Prostate gland (tissue), 2 donors: ENCODE results near the gene CA9.

Source experiments
- POLR2AphosphoS5 ChIP-seq: sonication (generic); formaldehyde crosslinking; IDR thresholded peaks from one replicate; pipeline ENCODE4 v1.6.1; 2017; ENCODE audit warnings: antibody characterized with exemption
- TF ChIP-seq, protein P1 (sequence below), 4 experiments: fragments of 200-600 bp in 2 of 4; fragments of 450-650 bp in 2 of 4; sonication (generic) in 2 of 4; IDR thresholded peaks; 1 replicate in 3 of 4; 2 replicates in 1 of 4; pipeline ENCODE4 v1.5.1; 2016 to 2019; ENCODE audit warnings: antibody characterized with exemption in 4 of 4, mild to moderate bottlenecking in 2 of 4, moderate library complexity in 2 of 4

DNA sequence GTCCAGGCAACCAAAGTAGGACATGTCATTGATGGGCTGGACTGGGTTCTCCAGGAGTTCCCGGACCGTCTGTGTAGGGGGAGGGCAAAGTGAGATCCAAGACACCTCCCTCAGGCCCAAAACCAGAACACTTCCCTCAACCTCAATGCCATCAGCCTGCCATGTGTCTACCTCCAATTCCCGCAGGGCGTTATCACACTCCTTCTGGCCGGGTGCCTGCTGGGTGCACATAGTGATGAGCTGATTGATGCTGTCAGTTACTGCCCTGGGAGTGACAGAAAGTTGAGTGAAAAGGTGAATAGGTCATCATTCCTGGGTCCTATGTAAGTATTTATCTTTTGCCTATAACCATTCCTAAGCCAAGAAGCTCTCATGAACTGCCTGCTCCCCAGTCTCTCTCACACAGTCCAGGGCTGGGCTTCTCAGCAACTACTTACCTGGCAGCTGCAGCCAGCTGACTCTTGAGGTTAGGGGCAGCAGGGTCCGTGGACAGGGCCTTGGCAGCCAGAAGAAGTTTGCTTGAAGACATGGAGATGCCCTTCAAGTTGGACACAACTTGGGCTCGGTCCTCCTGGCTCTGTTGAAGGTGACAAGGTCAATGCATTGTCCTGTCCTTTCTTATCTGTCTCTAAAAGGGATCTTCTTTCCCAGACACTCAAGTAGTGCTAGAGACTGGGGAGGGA, 37.2 kb downstream of the CA9 start:
- TF ChIP-seq, protein P1, sequence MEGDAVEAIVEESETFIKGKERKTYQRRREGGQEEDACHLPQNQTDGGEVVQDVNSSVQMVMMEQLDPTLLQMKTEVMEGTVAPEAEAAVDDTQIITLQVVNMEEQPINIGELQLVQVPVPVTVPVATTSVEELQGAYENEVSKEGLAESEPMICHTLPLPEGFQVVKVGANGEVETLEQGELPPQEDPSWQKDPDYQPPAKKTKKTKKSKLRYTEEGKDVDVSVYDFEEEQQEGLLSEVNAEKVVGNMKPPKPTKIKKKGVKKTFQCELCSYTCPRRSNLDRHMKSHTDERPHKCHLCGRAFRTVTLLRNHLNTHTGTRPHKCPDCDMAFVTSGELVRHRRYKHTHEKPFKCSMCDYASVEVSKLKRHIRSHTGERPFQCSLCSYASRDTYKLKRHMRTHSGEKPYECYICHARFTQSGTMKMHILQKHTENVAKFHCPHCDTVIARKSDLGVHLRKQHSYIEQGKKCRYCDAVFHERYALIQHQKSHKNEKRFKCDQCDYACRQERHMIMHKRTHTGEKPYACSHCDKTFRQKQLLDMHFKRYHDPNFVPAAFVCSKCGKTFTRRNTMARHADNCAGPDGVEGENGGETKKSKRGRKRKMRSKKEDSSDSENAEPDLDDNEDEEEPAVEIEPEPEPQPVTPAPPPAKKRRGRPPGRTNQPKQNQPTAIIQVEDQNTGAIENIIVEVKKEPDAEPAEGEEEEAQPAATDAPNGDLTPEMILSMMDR (IDR thresholded peaks at IDR 0.05): no peak
- no peak for TF ChIP-seq POLR2AphosphoS5
